Type B pancreatic cell (in vitro differentiated cells): ENCODE measurements around the gene GUK1. TPM values are rescaled to one million over a fixed set of nuclear protein-coding genes. Genes with fewer than 3 reads are reported as not detected.

Experiments
- DNase-seq: peaks from one replicate; pipeline ENCODE4 v3.0.0; 2021; ENCODE audit warnings: mixed read lengths; ENCODE audit not compliant: unreplicated experiment; ENCODE audit errors: extremely low spot score
- H3K27ac Mint-ChIP-seq: 2 replicates; pipeline ENCODE4 v1.8.0; 2021; ENCODE audit warnings: mild to moderate bottlenecking, mixed read lengths
- H3K27me3 Mint-ChIP-seq: 2 replicates; pipeline ENCODE4 v1.8.0; 2021; ENCODE audit warnings: mixed read lengths
- H3K36me3 Mint-ChIP-seq: 2 replicates; pipeline ENCODE4 v1.8.0; 2021; ENCODE audit warnings: mixed read lengths
- H3K4me1 Mint-ChIP-seq: one replicate; pipeline ENCODE4 v1.8.0; 2021; ENCODE audit warnings: mixed read lengths; ENCODE audit not compliant: unreplicated experiment
- H3K4me3 Mint-ChIP-seq: 2 replicates; pipeline ENCODE4 v1.8.0; 2021; ENCODE audit warnings: mild to moderate bottlenecking, mixed read lengths
- H3K9me3 Mint-ChIP-seq: 2 replicates; pipeline ENCODE4 v1.8.0; 2021; ENCODE audit warnings: mixed read lengths
- total RNA-seq: library from RNA; stranded (reverse); gene quantifications from 2 replicates; pipeline ENCODE4 v1.2.1, GENCODE V29; 2021; ENCODE audit warnings: low replicate concordance
- TF ChIP-seq, protein P1 (sequence below): fragments of 200-600 bp; sonication (generic); conservative IDR thresholded peaks from 2 replicates; pipeline ENCODE4 v1.5.0; 2021; ENCODE audit warnings: antibody characterized with exemption, mild to moderate bottlenecking

GUK1 gene
- total RNA-seq, 1 donor from 2014 or later, result 133 TPM

DNA sequence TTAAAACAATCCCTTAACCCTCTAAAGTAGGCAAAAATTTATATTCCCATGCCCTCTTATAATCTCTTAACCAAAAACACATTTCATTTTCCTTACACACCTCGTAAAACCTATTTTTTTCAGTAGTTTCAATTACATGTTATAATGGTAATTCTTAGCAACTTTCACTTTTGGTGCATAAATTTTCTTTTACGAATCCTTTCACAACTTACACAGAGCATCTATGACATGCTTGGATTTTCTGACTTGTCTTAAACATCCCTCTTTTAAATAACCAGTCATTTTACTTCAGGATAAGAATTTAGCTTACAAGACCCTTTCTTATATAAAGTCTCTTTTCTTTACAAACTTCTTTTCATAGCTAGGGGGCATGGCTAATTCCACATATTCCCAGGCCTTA is 22.0 kb upstream of the GUK1 start:
- DNase-seq, result no peak
- Mint-ChIP-seq H3K27ac (no peak overlapping the region), H3K9me3 (no peaks in the 10 kb centered on the region), H3K4me1 (no peaks in the 10 kb centered on the region), H3K36me3 (peaks cover 3% of the 10 kb centered on the region), H3K27me3 (peaks cover 6% of the 10 kb centered on the region), H3K4me3 (no peak overlapping the region)
- TF ChIP-seq, protein P1, sequence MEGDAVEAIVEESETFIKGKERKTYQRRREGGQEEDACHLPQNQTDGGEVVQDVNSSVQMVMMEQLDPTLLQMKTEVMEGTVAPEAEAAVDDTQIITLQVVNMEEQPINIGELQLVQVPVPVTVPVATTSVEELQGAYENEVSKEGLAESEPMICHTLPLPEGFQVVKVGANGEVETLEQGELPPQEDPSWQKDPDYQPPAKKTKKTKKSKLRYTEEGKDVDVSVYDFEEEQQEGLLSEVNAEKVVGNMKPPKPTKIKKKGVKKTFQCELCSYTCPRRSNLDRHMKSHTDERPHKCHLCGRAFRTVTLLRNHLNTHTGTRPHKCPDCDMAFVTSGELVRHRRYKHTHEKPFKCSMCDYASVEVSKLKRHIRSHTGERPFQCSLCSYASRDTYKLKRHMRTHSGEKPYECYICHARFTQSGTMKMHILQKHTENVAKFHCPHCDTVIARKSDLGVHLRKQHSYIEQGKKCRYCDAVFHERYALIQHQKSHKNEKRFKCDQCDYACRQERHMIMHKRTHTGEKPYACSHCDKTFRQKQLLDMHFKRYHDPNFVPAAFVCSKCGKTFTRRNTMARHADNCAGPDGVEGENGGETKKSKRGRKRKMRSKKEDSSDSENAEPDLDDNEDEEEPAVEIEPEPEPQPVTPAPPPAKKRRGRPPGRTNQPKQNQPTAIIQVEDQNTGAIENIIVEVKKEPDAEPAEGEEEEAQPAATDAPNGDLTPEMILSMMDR, result no peak

DNA sequence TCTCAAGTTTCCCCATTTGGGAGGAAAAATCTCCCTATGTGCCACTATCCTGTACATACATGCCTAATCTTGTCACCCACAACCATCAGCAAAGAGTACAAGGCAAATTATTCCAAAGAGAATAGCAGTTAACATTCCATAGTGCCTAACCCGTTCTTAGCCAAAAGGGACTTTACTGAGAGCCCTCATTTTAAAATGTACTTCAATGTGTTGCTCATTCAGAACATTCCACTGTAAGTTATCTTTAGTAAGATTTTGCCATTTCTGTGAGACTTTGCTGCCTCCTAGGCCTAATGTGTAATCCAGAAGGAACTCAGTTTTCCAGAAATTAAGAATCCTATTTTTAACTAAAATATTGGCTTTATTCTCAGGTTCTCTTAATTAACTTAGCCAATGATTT is 19.7 kb upstream of the GUK1 start:
- Mint-ChIP-seq H3K9me3 (no peaks in the 10 kb centered on the region), H3K36me3 (peaks cover 3% of the 10 kb centered on the region), H3K27me3 (peaks cover 10% of the 10 kb centered on the region), H3K4me1 (no peaks in the 10 kb centered on the region), H3K4me3 (no peak overlapping the region), H3K27ac (no peak overlapping the region)
- TF ChIP-seq, protein P1, result no peak
- no peak for DNase-seq

DNA sequence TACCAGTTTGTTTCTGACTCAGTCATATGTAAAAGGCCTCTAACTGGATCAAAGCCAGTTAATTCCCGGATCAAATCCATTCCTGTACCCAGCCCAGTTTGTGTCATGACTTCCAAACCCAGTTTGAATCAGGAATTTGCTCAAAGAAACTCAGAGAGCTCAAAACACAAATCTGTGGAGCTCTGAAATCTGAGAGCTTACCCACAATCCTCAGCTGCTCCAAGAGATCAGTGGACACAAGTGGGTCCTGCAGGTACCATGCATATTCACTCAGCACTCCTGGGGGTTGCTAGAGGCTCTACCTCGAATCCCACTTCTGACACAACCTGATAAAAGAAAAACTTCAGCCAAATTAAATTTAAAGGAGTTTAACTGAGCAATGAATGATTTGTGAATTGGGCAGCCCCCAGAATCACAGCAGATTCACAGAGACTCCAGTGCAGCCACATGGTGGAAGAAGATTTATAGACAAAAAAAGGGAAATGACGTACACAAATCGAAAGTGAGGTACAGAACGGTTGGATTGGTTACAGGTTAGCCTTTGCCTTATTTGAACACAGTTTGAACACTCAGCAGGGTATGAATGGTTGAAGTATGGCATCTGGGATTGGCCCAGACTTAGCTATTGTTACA is 19.1 kb upstream of the GUK1 start:
- peaks cover 3% of the 10 kb centered on the region for H3K36me3 Mint-ChIP-seq
- no peak for DNase-seq
- H3K27ac Mint-ChIP-seq, result no peak overlapping the region
- H3K4me1 Mint-ChIP-seq, result no peaks in the 10 kb centered on the region
- no peaks in the 10 kb centered on the region for H3K9me3 Mint-ChIP-seq
- peaks cover 10% of the 10 kb centered on the region for H3K27me3 Mint-ChIP-seq
- TF ChIP-seq, protein P1, result no peak
- H3K4me3 Mint-ChIP-seq, result no peak overlapping the region

DNA sequence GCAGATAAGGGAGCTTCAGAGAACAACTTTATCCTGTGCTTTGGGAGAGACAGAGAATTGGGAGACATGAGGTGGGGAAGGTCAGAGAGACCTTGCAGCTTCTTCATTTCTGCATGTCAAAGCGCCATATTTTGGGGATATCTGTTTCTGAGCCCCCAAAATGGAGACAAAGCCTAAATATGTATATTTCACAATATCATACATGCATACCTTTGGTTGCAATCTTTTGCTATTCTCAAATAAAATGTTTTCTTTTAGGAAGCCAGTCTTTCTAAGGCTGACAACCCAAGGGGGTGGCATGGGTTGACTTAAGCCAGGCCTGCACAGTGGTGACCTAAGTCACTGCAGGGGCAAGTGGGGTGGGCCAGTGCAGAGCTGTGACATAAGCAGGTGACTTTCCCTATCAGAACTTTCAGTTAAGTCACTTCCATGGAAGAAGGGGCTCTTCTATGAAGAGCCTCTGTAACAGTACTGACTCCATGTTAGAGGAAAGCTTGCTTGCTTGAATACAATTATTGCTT is 17.1 kb upstream of the GUK1 start:
- peaks cover 10% of the 10 kb centered on the region for H3K27me3 Mint-ChIP-seq
- no peak overlapping the region for H3K27ac Mint-ChIP-seq
- H3K4me3 Mint-ChIP-seq, result no peak overlapping the region
- TF ChIP-seq, protein P1, result no peak
- no peaks in the 10 kb centered on the region for H3K9me3 Mint-ChIP-seq
- H3K4me1 Mint-ChIP-seq, result no peaks in the 10 kb centered on the region
- H3K36me3 Mint-ChIP-seq, result no peaks in the 10 kb centered on the region
- DNase-seq, result no peak

DNA sequence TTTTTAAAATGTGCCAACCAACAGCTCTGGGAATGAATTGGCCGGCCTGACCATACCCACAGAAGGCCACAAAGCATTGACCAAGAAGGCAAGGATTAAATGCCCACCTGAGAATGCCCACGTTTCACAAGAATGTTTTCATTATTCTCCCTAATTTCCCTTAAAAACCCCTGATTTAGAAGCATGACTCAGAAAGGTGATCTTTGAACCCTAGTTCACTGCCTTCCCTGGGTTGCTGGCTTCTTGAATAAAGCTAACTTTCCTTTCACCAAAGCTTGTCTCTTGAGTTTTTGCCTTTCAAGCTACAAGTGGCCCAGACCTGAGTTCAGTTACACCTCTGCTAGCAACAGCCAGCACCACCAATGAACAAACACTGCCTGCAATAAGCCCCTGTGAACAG is 16.6 kb upstream of the GUK1 start:
- Mint-ChIP-seq H3K4me1 (no peaks in the 10 kb centered on the region), H3K27ac (no peak overlapping the region), H3K4me3 (no peak overlapping the region), H3K36me3 (no peaks in the 10 kb centered on the region), H3K9me3 (no peaks in the 10 kb centered on the region), H3K27me3 (peaks cover 10% of the 10 kb centered on the region)
- no peak for DNase-seq
- TF ChIP-seq, protein P1, result no peak
